GM23248 (cell line): Measurements from ENCODE around the gene ZNF213. TPM values are rescaled to one million over a fixed set of nuclear protein-coding genes. Genes with fewer than 3 reads are reported as not detected.
"Not testable (repeated sequence)": the region's sequence is repeated elsewhere in the genome, so short reads cannot be mapped to it uniquely, and the experiment has no call there.

Source experiments
- DNase-seq: peaks from one replicate; pipeline ENCODE4 v3.0.0-alpha.2; 2015
- H2AFZ ChIP-seq: fragments of 200-600 bp; sonication (generic); 2 replicates; pipeline ENCODE4 v1.6.1; 2016; ENCODE audit warnings: antibody characterized with exemption
- H3F3A ChIP-seq: fragments of 200-600 bp; sonication (generic); 2 replicates; pipeline ENCODE4 v1.6.1; 2016; ENCODE audit warnings: mild to moderate bottlenecking, antibody characterized with exemption, mixed run types; ENCODE audit not compliant: insufficient read depth
- H3K27ac ChIP-seq: fragments of 200-600 bp; sonication (generic); 2 replicates; pipeline ENCODE4 v1.5.1; 2016; ENCODE audit warnings: mild to moderate bottlenecking
- H3K27me3 ChIP-seq: fragments of 200-600 bp; sonication (generic); replicated peaks from 2 replicates; pipeline ENCODE4 v1.6.1; 2016; ENCODE audit warnings: mild to moderate bottlenecking; ENCODE audit not compliant: insufficient read depth
- H3K36me3 ChIP-seq: fragments of 200-600 bp; sonication (generic); 2 replicates; pipeline ENCODE4 v1.6.1; 2016; ENCODE audit warnings: low read depth, mild to moderate bottlenecking
- H3K4me1 ChIP-seq: fragments of 200-600 bp; sonication (generic); 2 replicates; pipeline ENCODE4 v1.6.1; 2016; ENCODE audit warnings: mild to moderate bottlenecking; ENCODE audit not compliant: insufficient read depth
- H3K4me2 ChIP-seq: fragments of 200-600 bp; sonication (generic); one replicate; pipeline ENCODE4 v1.6.1; 2016; ENCODE audit warnings: mild to moderate bottlenecking; ENCODE audit not compliant: unreplicated experiment
- H3K4me3 ChIP-seq: fragments of 200-600 bp; sonication (generic); 2 replicates; pipeline ENCODE4 v1.5.1; 2016; ENCODE audit warnings: mild to moderate bottlenecking
- H3K79me2 ChIP-seq: fragments of 200-600 bp; sonication (generic); 2 replicates; pipeline ENCODE4 v1.6.1; 2016; ENCODE audit warnings: mild to moderate bottlenecking; ENCODE audit not compliant: insufficient read depth
- H3K9ac ChIP-seq: fragments of 200-600 bp; sonication (generic); 2 replicates; pipeline ENCODE4 v1.6.1; 2016; ENCODE audit warnings: mild to moderate bottlenecking
- H3K9me2 ChIP-seq: fragments of 200-600 bp; sonication (generic); 2 replicates; pipeline ENCODE4 v1.6.1; 2016; ENCODE audit warnings: mixed run types, mild to moderate bottlenecking, moderate library complexity; ENCODE audit not compliant: insufficient read depth
- H3K9me3 ChIP-seq: fragments of 200-600 bp; sonication (generic); one replicate; pipeline ENCODE4 v1.6.1; 2017; ENCODE audit warnings: low read depth
- H4K20me1 ChIP-seq: fragments of 200-600 bp; sonication (generic); 2 replicates; pipeline ENCODE4 v1.6.0; 2016; ENCODE audit not compliant: insufficient read depth
- EZH2 ChIP-seq: fragments of 200-600 bp; sonication (generic); IDR thresholded peaks from 2 replicates; pipeline ENCODE4 v1.6.1; 2018; ENCODE audit warnings: antibody characterized with exemption, mild to moderate bottlenecking; ENCODE audit not compliant: insufficient read depth, poor library complexity, severe bottlenecking
- EZH2phosphoT487 ChIP-seq: fragments of 200-600 bp; sonication (generic); IDR thresholded peaks from 2 replicates; pipeline ENCODE4 v1.6.1; 2018; ENCODE audit warnings: antibody characterized with exemption, moderate library complexity, mild to moderate bottlenecking, low read depth; ENCODE audit not compliant: insufficient read depth
- WGBS, 2 experiments: methylation state at CpG; one replicate each; pipeline ENCODE4 v1.1.6; 2015 to 2017; ENCODE audit warnings: low lambda C conversion rate in 2 of 2, low coverage in 1 of 2; ENCODE audit errors: missing lambda C conversion rate in 2 of 2; 5-methylcytosine and 5-hydroxymethylcytosine counted together
- in situ Hi-C: fragments of 300-500 bp; cut with MboI; formaldehyde crosslinking; loops from 2 replicates; pipeline ENCODE4 v1.15.0; 2020
- polyA plus RNA-seq: library from polyadenylated mRNA; unstranded; fragments of >200 nt; fragmentation: Nextera tagmentation; extraction: Ambion mirVana; gene quantifications from 2 replicates; pipeline ENCODE4 v1.2.1, GENCODE V29; 2016
- total RNA-seq: library from RNA; depleted of rRNA; stranded (reverse); fragments of >200 nt; shearing (Covaris generic); gene quantifications from 2 replicates; pipeline ENCODE4 v1.2.3, GENCODE V29; 2014

Gene ZNF213
- total and polyA plus RNA-seq, 2 experiments from 2014 or later = 5.3 to 7.3 TPM

GRCh38 chr16:3180445-3180878 lies 45.6 kb downstream of the ZNF213 start:
- no peaks in the 10 kb centered on the region for H3K79me2 ChIP-seq
- no peaks in the 10 kb centered on the region for H3K9me2 ChIP-seq
- in situ Hi-C loops = no loop called here
- DNase-seq = no peak
- 42% methylated on average over 21 of the region's 21 CpGs for WGBS, 2 experiments
- H3K9me3 ChIP-seq = no peaks in the 10 kb centered on the region
- no peak overlapping the region for H2AFZ ChIP-seq
- H3K4me1 ChIP-seq = peaks cover 6% of the 10 kb centered on the region; the same call in 1 of the 2 replicates
- no peak overlapping the region for H3K4me3 ChIP-seq
- no peak overlapping the region for H3K9ac ChIP-seq
- TF ChIP-seq EZH2phosphoT487 = no peak
- no peak for TF ChIP-seq EZH2
- no peaks in the 10 kb centered on the region for H3K36me3 ChIP-seq
- no peak overlapping the region for H3K27ac ChIP-seq
- H3F3A ChIP-seq = peaks cover 19% of the 10 kb centered on the region; the same call in 1 of the 2 replicates
- no peak overlapping the region for H3K4me2 ChIP-seq
- H4K20me1 ChIP-seq = no peaks in the 10 kb centered on the region
- peaks cover 35% of the 10 kb centered on the region for H3K27me3 ChIP-seq

DNA sequence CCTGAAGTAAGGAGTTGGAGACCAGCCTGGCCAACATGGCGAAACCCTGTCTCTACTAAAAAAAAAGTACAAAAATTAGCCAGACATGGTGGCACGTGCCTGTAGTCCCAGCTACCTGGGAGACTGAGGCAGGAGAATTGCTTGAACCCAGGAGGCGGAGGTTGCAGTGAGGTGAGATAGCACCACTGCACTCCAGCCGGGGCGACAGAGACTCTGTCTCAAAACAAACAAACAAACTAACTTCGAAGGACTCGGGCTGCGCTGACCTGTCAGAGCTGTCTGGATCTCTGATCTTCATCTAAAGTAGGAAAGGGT lies 47.4 kb downstream of the ZNF213 start:
- H2AFZ ChIP-seq, H3K4me1 ChIP-seq, H3K9me2 ChIP-seq, in situ Hi-C loops, H3K9ac ChIP-seq, H3K27ac ChIP-seq, H4K20me1 ChIP-seq, H3K9me3 ChIP-seq, H3K36me3 ChIP-seq, H3K79me2 ChIP-seq, DNase-seq: not testable (repeated sequence)
- Histone ChIP-seq H3F3A (peaks cover 22% of the 10 kb centered on the region; the same call in 1 of the 2 replicates), H3K4me3 (peak overlapping the region; percentile 69), H3K27me3 (peaks cover 17% of the 10 kb centered on the region), H3K4me2 (peak overlapping the region; percentile 80)
- 34 to 43% methylated on average over 8 of the region's 8 CpGs for WGBS, 2 experiments

GRCh38 chr16:3182608-3183444 lies 48.0 kb downstream of the ZNF213 start:
- DNase-seq = peak; percentile 62
- Histone ChIP-seq H2AFZ (peak overlapping the region; percentile 79), H3K27ac (no peak overlapping the region), H3K4me1 (peaks cover 6% of the 10 kb centered on the region; the same call in 1 of the 2 replicates), H3K79me2 (no peaks in the 10 kb centered on the region), H4K20me1 (no peaks in the 10 kb centered on the region), H3K36me3 (no peaks in the 10 kb centered on the region), H3K4me2 (peak overlapping the region; percentile 80), H3K9ac (peak overlapping the region; percentile 5; the same call in 1 of the 2 replicates), H3K4me3 (peak overlapping the region; percentile 69), H3K9me3 (no peaks in the 10 kb centered on the region), H3F3A (peaks cover 27% of the 10 kb centered on the region; the same call in 1 of the 2 replicates), H3K9me2 (no peaks in the 10 kb centered on the region), H3K27me3 (peaks cover 13% of the 10 kb centered on the region)
- in situ Hi-C loops = no loop called here
- WGBS, 2 experiments = 2 to 3% methylated on average over 52 to 63 of the region's 72 CpGs
- no peak for TF ChIP-seq EZH2phosphoT487
- no peak for TF ChIP-seq EZH2

- 6 to 8% methylated on average over 34 to 42 of the region's 42 CpGs for WGBS, 2 experiments
- peak overlapping the region; percentile 79 for H2AFZ ChIP-seq
- H3K27me3 ChIP-seq = peaks cover 10% of the 10 kb centered on the region; the same call in 1 of the 2 replicates
- H3K4me2 ChIP-seq = peak overlapping the region; percentile 80
- H3K79me2 ChIP-seq = no peaks in the 10 kb centered on the region
- H3K4me3 ChIP-seq = peak overlapping the region; percentile 69
- H3K9ac ChIP-seq = no peak overlapping the region
- H3K9me2 ChIP-seq = no peaks in the 10 kb centered on the region
- peaks cover 27% of the 10 kb centered on the region; the same call in 1 of the 2 replicates for H3F3A ChIP-seq
- DNase-seq = peak; percentile 17
- H3K36me3 ChIP-seq = no peaks in the 10 kb centered on the region
- peaks cover 6% of the 10 kb centered on the region; the same call in 1 of the 2 replicates for H3K4me1 ChIP-seq
- no peaks in the 10 kb centered on the region for H4K20me1 ChIP-seq
- TF ChIP-seq EZH2 (no peak), EZH2phosphoT487 (no peak)
- H3K27ac ChIP-seq = no peak overlapping the region
- in situ Hi-C loops = no loop called here
- no peaks in the 10 kb centered on the region for H3K9me3 ChIP-seq
Measured at GRCh38 chr16:3183445-3184139, 48.8 kb downstream of the ZNF213 start.
